Vagina (tissue), 2 donors: ENCODE results near the gene OSM. TPM values are rescaled to one million over a fixed set of nuclear protein-coding genes. Genes with fewer than 3 reads are reported as not detected.

ENCODE experiments used
- DNase-seq, 2 donors: peaks; one replicate each; pipeline ENCODE4 v3.0.0-alpha.2; 2017; ENCODE audit errors: extremely low spot score in 2 of 2
- H3K27ac ChIP-seq: fragments of 200-600 bp; sonication (generic); one replicate; pipeline ENCODE4 v1.5.1; 2019
- H3K27me3 ChIP-seq: fragments of 200-600 bp; sonication (generic); one replicate; pipeline ENCODE4 v1.5.1; 2019
- H3K36me3 ChIP-seq, 2 donors: fragments of 200-600 bp; sonication (generic); one replicate each; pipeline ENCODE4 v1.5.1; 2017 to 2019
- H3K4me1 ChIP-seq: fragments of 200-600 bp; sonication (generic); one replicate; pipeline ENCODE4 v1.5.1; 2019
- H3K4me3 ChIP-seq, 2 donors: fragments of 200-600 bp; sonication (generic); 1 replicate in 1 of 2; 2 replicates in 1 of 2; pipeline ENCODE4 v1.5.1; 2016 to 2019
- H3K9me3 ChIP-seq: fragments of 200-600 bp; sonication (generic); one replicate; pipeline ENCODE4 v1.5.1; 2019
- CTCF ChIP-seq, 3 experiments: fragments of 450-650 bp in 2 of 3; fragments of 200-600 bp in 1 of 3; sonication (generic) in 1 of 3; IDR thresholded peaks; one replicate each; pipeline ENCODE4 v1.5.1; 2017 to 2019; ENCODE audit warnings: antibody characterized with exemption in 3 of 3, mild to moderate bottlenecking in 2 of 3, moderate library complexity in 2 of 3
- POLR2A ChIP-seq, 2 donors: fragments of 450-650 bp; IDR thresholded peaks; one replicate each; pipeline ENCODE4 v1.6.1; 2017; ENCODE audit warnings: antibody characterized with exemption in 2 of 2, mild to moderate bottlenecking in 2 of 2, moderate library complexity in 2 of 2
- POLR2AphosphoS5 ChIP-seq, 2 donors: sonication (generic); formaldehyde crosslinking; IDR thresholded peaks; one replicate each; pipeline ENCODE4 v1.9.0; 2017; ENCODE audit warnings: antibody characterized with exemption in 2 of 2, mild to moderate bottlenecking in 2 of 2, low read depth in 1 of 2; ENCODE audit not compliant: insufficient read depth in 1 of 2
- intact Hi-C: fragments of 100-400 bp; cut with DNase I; formaldehyde crosslinking; loops from one replicate; pipeline ENCODE4 v1.15.1; 2023
- total RNA-seq: library from RNA; depleted of rRNA; stranded (reverse); fragments of >200 nt; gene quantifications from one replicate; pipeline ENCODE4 v1.2.3, GENCODE V29; 2016

OSM gene
- total RNA-seq, 1 donor from 2014 or later: not detected

GRCh38 chr22:30250661-30251267 is 15.9 kb downstream of the OSM start:
- Histone ChIP-seq H3K27me3 (no peaks in the 10 kb centered on the region), H3K9me3 (no peaks in the 10 kb centered on the region), H3K27ac (no peak overlapping the region), H3K4me3 (no peak overlapping the region), H3K4me1 (peaks cover 67% of the 10 kb centered on the region), H3K36me3 (no peaks in the 10 kb centered on the region)
- intact Hi-C loops: no loop called here
- no peak for TF ChIP-seq POLR2A (IDR thresholded peaks at IDR 0.05)
- TF ChIP-seq POLR2AphosphoS5 (IDR thresholded peaks at IDR 0.05; ENCODE audit: insufficient read depth in 1 of 2, low read depth in 1 of 2): no peak
- no peak for TF ChIP-seq CTCF (IDR thresholded peaks at IDR 0.05)
- no peak for DNase-seq

- H3K4me3 ChIP-seq: no peak overlapping the region
- H3K9me3 ChIP-seq: no peaks in the 10 kb centered on the region
- peaks cover 72% of the 10 kb centered on the region for H3K4me1 ChIP-seq
- intact Hi-C loops: no loop called here
- H3K27ac ChIP-seq: peak overlapping the region; percentile 73
- TF ChIP-seq CTCF (IDR thresholded peaks at IDR 0.05) (no peak), POLR2A (IDR thresholded peaks at IDR 0.05) (no peak), POLR2AphosphoS5 (IDR thresholded peaks at IDR 0.05; ENCODE audit: insufficient read depth in 1 of 2, low read depth in 1 of 2) (no peak)
- no peaks in the 10 kb centered on the region for H3K27me3 ChIP-seq
- H3K36me3 ChIP-seq: no peaks in the 10 kb centered on the region
- no peak for DNase-seq
These were observed 16.5 kb downstream of the OSM start for GRCh38 chr22:30250039-30250565.

- no peaks in the 10 kb centered on the region for H3K9me3 ChIP-seq
- H3K27me3 ChIP-seq: no peaks in the 10 kb centered on the region
- peak overlapping the region; percentile 73 for H3K27ac ChIP-seq
- DNase-seq: no peak
- TF ChIP-seq POLR2A (IDR thresholded peaks at IDR 0.05): no peak
- peak in 1 of 2 donors; percentile 41 for TF ChIP-seq POLR2AphosphoS5 (IDR thresholded peaks at IDR 0.05; ENCODE audit: insufficient read depth in 1 of 2, low read depth in 1 of 2)
- TF ChIP-seq CTCF (IDR thresholded peaks at IDR 0.05): no peak
- H3K4me1 ChIP-seq: peaks cover 72% of the 10 kb centered on the region
- peak overlapping the region in 1 of 2 donors; percentile 15 for H3K4me3 ChIP-seq
- no peaks in the 10 kb centered on the region for H3K36me3 ChIP-seq
- intact Hi-C loops: no loop called here
These were observed 17.3 kb downstream of the OSM start for GRCh38 chr22:30249049-30250038.

GRCh38 chr22:30248484-30248883 is 18.2 kb downstream of the OSM start:
- intact Hi-C loops: no loop called here
- DNase-seq: no peak
- Histone ChIP-seq H3K9me3 (no peaks in the 10 kb centered on the region), H3K4me1 (peaks cover 63% of the 10 kb centered on the region), H3K27me3 (no peaks in the 10 kb centered on the region), H3K27ac (peak overlapping the region; percentile 73), H3K4me3 (peak overlapping the region in 1 of 2 donors; percentile 15), H3K36me3 (no peaks in the 10 kb centered on the region)
- no peak for TF ChIP-seq CTCF (IDR thresholded peaks at IDR 0.05)
- TF ChIP-seq POLR2A (IDR thresholded peaks at IDR 0.05): no peak
- no peak for TF ChIP-seq POLR2AphosphoS5 (IDR thresholded peaks at IDR 0.05; ENCODE audit: insufficient read depth in 1 of 2, low read depth in 1 of 2)
